ENCODE results near the gene EIF3L.

EIF3L gene

DNA sequence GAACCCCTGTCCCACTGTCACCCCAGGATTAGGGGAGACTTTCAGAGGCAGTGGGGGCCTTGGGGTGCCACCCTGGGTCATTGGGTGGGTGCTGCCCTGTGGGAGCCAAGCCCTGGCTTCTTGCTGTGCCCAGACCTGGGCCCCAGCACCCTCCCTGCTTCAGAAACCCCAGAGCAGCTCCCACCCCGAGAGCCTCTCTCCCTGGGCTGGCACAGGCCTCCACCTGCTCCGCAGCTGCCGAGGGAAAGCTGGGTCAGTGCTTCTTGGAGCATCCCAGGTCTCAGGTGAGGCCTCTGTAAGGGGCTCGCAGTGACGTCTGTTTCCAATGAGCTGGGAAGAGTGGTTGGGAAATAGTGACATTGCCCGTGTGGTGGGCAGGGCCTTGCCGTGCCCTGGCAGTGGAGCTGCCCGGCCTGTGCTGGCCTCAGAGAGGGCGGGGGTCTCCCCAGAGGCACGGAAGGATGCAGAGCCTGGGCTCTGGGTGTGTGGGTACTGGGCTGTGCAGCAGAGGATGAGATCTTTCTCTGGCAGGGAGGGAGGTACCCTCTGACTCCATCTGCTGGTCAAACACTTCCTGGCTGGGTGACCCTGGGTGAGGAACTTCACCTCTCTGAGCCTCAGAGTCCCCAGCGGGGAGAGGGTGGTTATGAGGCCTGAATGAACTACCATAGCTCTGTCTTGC is 81.2 kb downstream of the EIF3L start:
- no peak for DNase-seq

DNA sequence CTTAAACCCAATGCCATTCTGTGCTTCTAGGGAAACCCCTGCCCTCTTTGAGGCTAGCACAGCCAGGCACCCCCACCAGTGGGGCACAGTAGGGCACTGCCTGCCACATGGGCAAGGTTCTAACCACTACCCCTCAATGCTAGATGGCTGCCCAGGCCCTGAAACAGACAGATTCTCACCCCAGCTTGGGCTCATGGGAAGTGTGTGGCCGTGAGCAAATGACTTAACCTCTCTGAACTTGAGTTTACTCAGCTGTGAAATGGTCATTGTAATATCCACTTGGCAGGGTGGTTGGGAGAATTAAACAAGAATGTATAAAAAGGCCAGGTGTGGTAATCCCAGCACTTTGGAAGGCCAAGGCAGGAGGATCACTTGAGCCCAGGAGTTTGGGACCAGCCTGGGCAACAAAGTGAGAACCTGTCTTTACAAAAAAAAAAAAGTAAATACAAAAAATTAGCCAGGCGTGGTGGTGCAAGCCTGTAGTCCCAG is 81.8 kb downstream of the EIF3L start:
- no peak for DNase-seq

DNA sequence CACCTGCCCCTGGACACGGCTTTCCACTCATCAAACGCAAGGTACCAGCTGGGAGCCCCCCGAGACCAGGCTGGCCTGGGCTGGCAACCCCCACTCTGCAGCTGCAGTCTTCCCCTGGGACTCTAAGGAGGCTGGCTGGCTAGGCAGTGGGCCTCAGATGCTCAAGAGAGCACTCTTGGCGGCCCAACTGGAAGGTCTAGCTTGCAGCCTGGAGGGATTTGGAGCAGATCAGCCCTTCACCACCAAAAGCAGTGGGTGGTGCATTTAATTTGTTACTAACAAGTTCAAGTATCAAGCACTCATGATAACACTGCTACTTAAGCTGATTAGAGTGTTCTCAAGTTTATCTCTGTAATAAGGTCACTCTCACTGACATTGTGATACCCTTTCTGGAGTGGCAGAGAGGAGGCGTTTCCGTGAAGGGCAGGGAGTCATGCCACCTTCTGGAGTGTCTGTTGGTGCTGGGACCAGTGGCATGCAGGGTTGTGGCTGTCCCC is 82.7 kb downstream of the EIF3L start:
- no peak for DNase-seq

GRCh38 chr22:37932401-37932800 is 83.2 kb downstream of the EIF3L start:
- DNase-seq, result no peak

- DNase-seq, result no peak
Measured at GRCh38 chr22:37932821-37933578, 83.8 kb downstream of the EIF3L start.

- DNase-seq, result no peak
Measured at GRCh38 chr22:37933711-37934376, 84.6 kb downstream of the EIF3L start.

All from NCI-H187 treated with DMSO at 0.1 percent for 48 hours (cell line).